ENCODE measurements around the gene BCL11A.

The BCL11A gene

GRCh38 chr2:60440079-60440766, 113.2 kb downstream of the BCL11A start:
- Histone ChIP-seq H3K27ac (ENCODE audit: low read depth, low read length) (no peak overlapping the region), H3K27me3 (ENCODE audit: insufficient read depth, low read length) (no peaks in the 10 kb centered on the region), H3K36me3 (ENCODE audit: insufficient read depth, low read length) (no peaks in the 10 kb centered on the region), H3K9ac (ENCODE audit: low read depth, low read length) (no peak overlapping the region), H3K9me3 (ENCODE audit: insufficient read depth, low read depth, low read length) (no peaks in the 10 kb centered on the region), H3K4me1 (ENCODE audit: insufficient read depth, low read length) (peaks cover 15% of the 10 kb centered on the region), H3K4me3 (ENCODE audit: low read length) (no peak overlapping the region)
- 98% methylated on average over 2 of the region's 3 CpGs for WGBS

GRCh38 chr2:60439219-60439974, 114.1 kb downstream of the BCL11A start:
- H3K27me3 ChIP-seq (ENCODE audit: insufficient read depth, low read length) = no peaks in the 10 kb centered on the region
- H3K27ac ChIP-seq (ENCODE audit: low read depth, low read length) = no peak overlapping the region
- no peaks in the 10 kb centered on the region for H3K36me3 ChIP-seq (ENCODE audit: insufficient read depth, low read length)
- no peak overlapping the region for H3K4me3 ChIP-seq (ENCODE audit: low read length)
- WGBS = 84% methylated on average over 20 of the region's 20 CpGs
- H3K9ac ChIP-seq (ENCODE audit: low read depth, low read length) = no peak overlapping the region
- no peaks in the 10 kb centered on the region for H3K9me3 ChIP-seq (ENCODE audit: insufficient read depth, low read depth, low read length)
- peaks cover 22% of the 10 kb centered on the region for H3K4me1 ChIP-seq (ENCODE audit: insufficient read depth, low read length)

GRCh38 chr2:60438653-60439052, 114.8 kb downstream of the BCL11A start:
- Histone ChIP-seq H3K27me3 (ENCODE audit: insufficient read depth, low read length) (no peaks in the 10 kb centered on the region), H3K27ac (ENCODE audit: low read depth, low read length) (no peak overlapping the region), H3K9me3 (ENCODE audit: insufficient read depth, low read depth, low read length) (no peaks in the 10 kb centered on the region), H3K4me3 (ENCODE audit: low read length) (no peak overlapping the region), H3K36me3 (ENCODE audit: insufficient read depth, low read length) (no peaks in the 10 kb centered on the region), H3K4me1 (ENCODE audit: insufficient read depth, low read length) (peaks cover 22% of the 10 kb centered on the region), H3K9ac (ENCODE audit: low read depth, low read length) (no peak overlapping the region)
- 94% methylated on average over 5 of the region's 6 CpGs for WGBS

GRCh38 chr2:60438131-60438530, 115.3 kb downstream of the BCL11A start:
- H3K9ac ChIP-seq (ENCODE audit: low read depth, low read length) = no peak overlapping the region
- WGBS = 74% methylated on average over 4 of the region's 4 CpGs
- H3K27me3 ChIP-seq (ENCODE audit: insufficient read depth, low read length) = no peaks in the 10 kb centered on the region
- no peaks in the 10 kb centered on the region for H3K36me3 ChIP-seq (ENCODE audit: insufficient read depth, low read length)
- H3K4me3 ChIP-seq (ENCODE audit: low read length) = no peak overlapping the region
- no peaks in the 10 kb centered on the region for H3K9me3 ChIP-seq (ENCODE audit: insufficient read depth, low read depth, low read length)
- H3K27ac ChIP-seq (ENCODE audit: low read depth, low read length) = no peak overlapping the region
- peaks cover 24% of the 10 kb centered on the region for H3K4me1 ChIP-seq (ENCODE audit: insufficient read depth, low read length)

- Histone ChIP-seq H3K4me1 (ENCODE audit: insufficient read depth, low read length) (peaks cover 31% of the 10 kb centered on the region), H3K9ac (ENCODE audit: low read depth, low read length) (no peak overlapping the region), H3K27me3 (ENCODE audit: insufficient read depth, low read length) (no peaks in the 10 kb centered on the region), H3K9me3 (ENCODE audit: insufficient read depth, low read depth, low read length) (no peaks in the 10 kb centered on the region), H3K4me3 (ENCODE audit: low read length) (no peak overlapping the region), H3K27ac (ENCODE audit: low read depth, low read length) (no peak overlapping the region), H3K36me3 (ENCODE audit: insufficient read depth, low read length) (no peaks in the 10 kb centered on the region)
- 49% methylated on average over 7 of the region's 7 CpGs for WGBS
Measured at GRCh38 chr2:60437080-60437696, 116.3 kb downstream of the BCL11A start.

GRCh38 chr2:60433018-60433596, 120.3 kb downstream of the BCL11A start:
- no peak overlapping the region for H3K27ac ChIP-seq (ENCODE audit: low read depth, low read length)
- 75% methylated on average over 5 of the region's 5 CpGs for WGBS
- no peak overlapping the region for H3K4me3 ChIP-seq (ENCODE audit: low read length)
- no peaks in the 10 kb centered on the region for H3K36me3 ChIP-seq (ENCODE audit: insufficient read depth, low read length)
- H3K9me3 ChIP-seq (ENCODE audit: insufficient read depth, low read depth, low read length) = no peaks in the 10 kb centered on the region
- no peaks in the 10 kb centered on the region for H3K27me3 ChIP-seq (ENCODE audit: insufficient read depth, low read length)
- peaks cover 28% of the 10 kb centered on the region for H3K4me1 ChIP-seq (ENCODE audit: insufficient read depth, low read length)
- no peak overlapping the region for H3K9ac ChIP-seq (ENCODE audit: low read depth, low read length)

GRCh38 chr2:60432035-60432601, 121.3 kb downstream of the BCL11A start:
- H3K27me3 ChIP-seq (ENCODE audit: insufficient read depth, low read length) = no peaks in the 10 kb centered on the region
- peaks cover 18% of the 10 kb centered on the region for H3K4me1 ChIP-seq (ENCODE audit: insufficient read depth, low read length)
- no peak overlapping the region for H3K4me3 ChIP-seq (ENCODE audit: low read length)
- H3K27ac ChIP-seq (ENCODE audit: low read depth, low read length) = no peak overlapping the region
- no peaks in the 10 kb centered on the region for H3K36me3 ChIP-seq (ENCODE audit: insufficient read depth, low read length)
- 92% methylated on average over 8 of the region's 8 CpGs for WGBS
- no peak overlapping the region for H3K9ac ChIP-seq (ENCODE audit: low read depth, low read length)
- no peaks in the 10 kb centered on the region for H3K9me3 ChIP-seq (ENCODE audit: insufficient read depth, low read depth, low read length)

- Histone ChIP-seq H3K9ac (ENCODE audit: low read depth, low read length) (no peak overlapping the region), H3K27me3 (ENCODE audit: insufficient read depth, low read length) (no peaks in the 10 kb centered on the region), H3K4me3 (ENCODE audit: low read length) (no peak overlapping the region), H3K9me3 (ENCODE audit: insufficient read depth, low read depth, low read length) (no peaks in the 10 kb centered on the region), H3K27ac (ENCODE audit: low read depth, low read length) (no peak overlapping the region), H3K4me1 (ENCODE audit: insufficient read depth, low read length) (peaks cover 11% of the 10 kb centered on the region), H3K36me3 (ENCODE audit: insufficient read depth, low read length) (no peaks in the 10 kb centered on the region)
- 91% methylated on average over 4 of the region's 4 CpGs for WGBS
Measured at GRCh38 chr2:60429681-60430080, 123.8 kb downstream of the BCL11A start.

GRCh38 chr2:60426880-60427279, 126.6 kb downstream of the BCL11A start:
- no peaks in the 10 kb centered on the region for H3K9me3 ChIP-seq (ENCODE audit: insufficient read depth, low read depth, low read length)
- H3K36me3 ChIP-seq (ENCODE audit: insufficient read depth, low read length) = no peaks in the 10 kb centered on the region
- WGBS = 82% methylated on average over 7 of the region's 7 CpGs
- no peak overlapping the region for H3K9ac ChIP-seq (ENCODE audit: low read depth, low read length)
- H3K27ac ChIP-seq (ENCODE audit: low read depth, low read length) = no peak overlapping the region
- H3K4me1 ChIP-seq (ENCODE audit: insufficient read depth, low read length) = peaks cover 23% of the 10 kb centered on the region
- no peaks in the 10 kb centered on the region for H3K27me3 ChIP-seq (ENCODE audit: insufficient read depth, low read length)
- no peak overlapping the region for H3K4me3 ChIP-seq (ENCODE audit: low read length)

GRCh38 chr2:60426341-60426740, 127.1 kb downstream of the BCL11A start:
- Histone ChIP-seq H3K27me3 (ENCODE audit: insufficient read depth, low read length) (no peaks in the 10 kb centered on the region), H3K4me1 (ENCODE audit: insufficient read depth, low read length) (peaks cover 23% of the 10 kb centered on the region), H3K36me3 (ENCODE audit: insufficient read depth, low read length) (no peaks in the 10 kb centered on the region), H3K4me3 (ENCODE audit: low read length) (no peak overlapping the region), H3K9me3 (ENCODE audit: insufficient read depth, low read depth, low read length) (no peaks in the 10 kb centered on the region), H3K9ac (ENCODE audit: low read depth, low read length) (no peak overlapping the region), H3K27ac (ENCODE audit: low read depth, low read length) (no peak overlapping the region)

GRCh38 chr2:60424233-60424632, 129.2 kb downstream of the BCL11A start:
- WGBS = 85% methylated on average over 4 of the region's 5 CpGs
- H3K36me3 ChIP-seq (ENCODE audit: insufficient read depth, low read length) = no peaks in the 10 kb centered on the region
- H3K27ac ChIP-seq (ENCODE audit: low read depth, low read length) = no peak overlapping the region
- no peaks in the 10 kb centered on the region for H3K27me3 ChIP-seq (ENCODE audit: insufficient read depth, low read length)
- no peak overlapping the region for H3K4me3 ChIP-seq (ENCODE audit: low read length)
- H3K4me1 ChIP-seq (ENCODE audit: insufficient read depth, low read length) = peaks cover 23% of the 10 kb centered on the region
- H3K9me3 ChIP-seq (ENCODE audit: insufficient read depth, low read depth, low read length) = no peaks in the 10 kb centered on the region
- no peak overlapping the region for H3K9ac ChIP-seq (ENCODE audit: low read depth, low read length)
